ENCODE results near the gene ARMC7. TPM values are rescaled to one million over a fixed set of nuclear protein-coding genes. Genes with fewer than 3 reads are reported as not detected.

ARMC7 gene
- total and polyA plus RNA-seq, 10 of the 15 experiments (the other 5 are each of a cell fraction or from before 2014, with no cell fraction given) = 1.5 to 19.8 (median 6.3) TPM

- Histone ChIP-seq H2AFZ (ENCODE audit: control insufficient read depth, low read depth, low read length) (no peak overlapping the region), H3K36me3 (ENCODE audit: control insufficient read depth in 2 of 2, insufficient read depth in 2 of 2, low read length in 1 of 2) (peaks cover 7 to 16% of the 10 kb centered on the region in 2 experiments; a peak in 3 of 4 replicates), H3K79me2 (ENCODE audit: control insufficient read depth, insufficient read depth, low read length) (no peaks in the 10 kb centered on the region), H3K9me3 (replicated peaks; ENCODE audit: control insufficient read depth, insufficient read depth, low read length) (no peaks in the 10 kb centered on the region), H3K9ac (ENCODE audit: control insufficient read depth, insufficient read depth, low read length) (no peak overlapping the region), H3K4me3 (no peak overlapping the region), H4K20me1 (ENCODE audit: control insufficient read depth, insufficient read depth) (no peaks in the 10 kb centered on the region), H3K4me1 (ENCODE audit: control insufficient read depth, insufficient read depth, low read length) (peaks cover 10% of the 10 kb centered on the region), H3K4me2 (ENCODE audit: control insufficient read depth, insufficient read depth) (no peak overlapping the region), H3K27me3 (replicated peaks in 1 of 2; ENCODE audit: control insufficient read depth in 2 of 2, insufficient read depth in 2 of 2, low read length in 1 of 2) (no peaks in the 10 kb centered on the region), H3K27ac (ENCODE audit: control insufficient read depth, insufficient read depth) (no peak overlapping the region)
- FAIRE-seq = no peak
- ATAC-seq = no peak
- TF ChIP-seq POU2F2 (IDR thresholded peaks at IDR 0.05; ENCODE audit: borderline replicate concordance, low read depth, low read length) = no peak
- TF ChIP-seq RBBP5 (conservative IDR thresholded peaks at IDR 0.05) = no peak
- no peak for TF ChIP-seq CHD4 (IDR thresholded peaks at IDR 0.05)
- no peak for TF ChIP-seq SUPT20H (IDR thresholded peaks at IDR 0.05; ENCODE audit: borderline replicate concordance, control insufficient read depth, low read depth, low read length)
- RAD21 ChIA-PET (ENCODE audit: unreplicated experiment) = interaction anchor here (1.7 kb wide), 1 partner anchor 8 kb away, joined by 5 read pairs; no protein-coding TSS in a partner anchor
- intact Hi-C loops (cut with micrococcal nuclease; ENCODE audit: unreplicated experiment) (no loop called here), in situ Hi-C loops (cut with MboI) (no loop called here)
- POLR2A ChIA-PET = interaction anchor here (1.3 to 1.4 kb wide), 2 partner anchors 13 to 48 kb away, joined by 3 read pairs; partner anchors contain the start of gene MRPL58
- no TSS peak for BruUV-seq (replicated peaks)
- WGBS (ENCODE audit: insufficient coverage, insufficient replicate concordance, low lambda C conversion rate, missing lambda C conversion rate) = 93% methylated on average over 10 of the region's 10 CpGs
- SMC1A ChIA-PET (ENCODE audit: uncharacterized antibody, unreplicated experiment) = interaction anchor here (0.7 to 1.6 kb wide), 3 partner anchors 11 to 99 kb away, joined by 3 to 6 read pairs (median 3); no protein-coding TSS in a partner anchor
- no peak for DNase-seq (ENCODE audit: low read depth, low spot score)
- CTCF ChIA-PET = interaction anchor here (0.9 to 3.8 kb wide), 10 partner anchors 10 to 146 kb away, joined by 3 to 37 read pairs (median 8); partner anchors contain the start of gene MRPL58
Observed at GRCh38 chr17:75061055-75061438, 48.7 kb upstream of the ARMC7 start.

GRCh38 chr17:75061618-75062017, 48.2 kb upstream of the ARMC7 start:
- no peak for ATAC-seq
- Histone ChIP-seq H3K9ac (ENCODE audit: control insufficient read depth, insufficient read depth, low read length) (no peak overlapping the region), H3K4me1 (ENCODE audit: control insufficient read depth, insufficient read depth, low read length) (peaks cover 12% of the 10 kb centered on the region), H3K27me3 (replicated peaks in 1 of 2; ENCODE audit: control insufficient read depth in 2 of 2, insufficient read depth in 2 of 2, low read length in 1 of 2) (no peaks in the 10 kb centered on the region), H3K4me2 (ENCODE audit: control insufficient read depth, insufficient read depth) (no peak overlapping the region), H3K9me3 (replicated peaks; ENCODE audit: control insufficient read depth, insufficient read depth, low read length) (no peaks in the 10 kb centered on the region), H3K36me3 (ENCODE audit: control insufficient read depth in 2 of 2, insufficient read depth in 2 of 2, low read length in 1 of 2) (peaks cover 7 to 16% of the 10 kb centered on the region in 2 experiments; a peak in 3 of 4 replicates), H4K20me1 (ENCODE audit: control insufficient read depth, insufficient read depth) (no peaks in the 10 kb centered on the region), H3K27ac (ENCODE audit: control insufficient read depth, insufficient read depth) (no peak overlapping the region), H3K4me3 (no peak overlapping the region), H2AFZ (ENCODE audit: control insufficient read depth, low read depth, low read length) (no peak overlapping the region), H3K79me2 (ENCODE audit: control insufficient read depth, insufficient read depth, low read length) (no peaks in the 10 kb centered on the region)
- ChIA-PET POLR2A (interaction anchor here (1.0 to 1.4 kb wide), 2 partner anchors 14 to 49 kb away, joined by 3 read pairs; partner anchors contain the start of genes KCTD2 and MRPL58), RAD21 (ENCODE audit: unreplicated experiment) (interaction anchor here (1.3 kb wide), 1 partner anchor 100 kb away, joined by 4 read pairs; no protein-coding TSS in a partner anchor), CTCF (interaction anchor here (1.0 to 3.8 kb wide), 7 partner anchors 9 to 140 kb away, joined by 3 to 37 read pairs (median 11); partner anchors contain the start of gene MRPL58), SMC1A (ENCODE audit: uncharacterized antibody, unreplicated experiment) (no interaction called here)
- TF ChIP-seq SMAD5 (IDR thresholded peaks at IDR 0.05; ENCODE audit: low read depth) (no peak), JUND (IDR thresholded peaks at IDR 0.05; ENCODE audit: low read depth, low read length) (no peak), BMI1 (IDR thresholded peaks at IDR 0.05; ENCODE audit: borderline replicate concordance) (no peak), NR2C1 (IDR thresholded peaks at IDR 0.05) (no peak), BCL11A (IDR thresholded peaks at IDR 0.05; ENCODE audit: low read depth, low read length) (no peak), RFX5 (IDR thresholded peaks at IDR 0.05; ENCODE audit: low read depth, low read length) (no peak)
- TF ChIP-seq, protein P1, sequence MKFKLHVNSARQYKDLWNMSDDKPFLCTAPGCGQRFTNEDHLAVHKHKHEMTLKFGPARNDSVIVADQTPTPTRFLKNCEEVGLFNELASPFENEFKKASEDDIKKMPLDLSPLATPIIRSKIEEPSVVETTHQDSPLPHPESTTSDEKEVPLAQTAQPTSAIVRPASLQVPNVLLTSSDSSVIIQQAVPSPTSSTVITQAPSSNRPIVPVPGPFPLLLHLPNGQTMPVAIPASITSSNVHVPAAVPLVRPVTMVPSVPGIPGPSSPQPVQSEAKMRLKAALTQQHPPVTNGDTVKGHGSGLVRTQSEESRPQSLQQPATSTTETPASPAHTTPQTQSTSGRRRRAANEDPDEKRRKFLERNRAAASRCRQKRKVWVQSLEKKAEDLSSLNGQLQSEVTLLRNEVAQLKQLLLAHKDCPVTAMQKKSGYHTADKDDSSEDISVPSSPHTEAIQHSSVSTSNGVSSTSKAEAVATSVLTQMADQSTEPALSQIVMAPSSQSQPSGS (IDR thresholded peaks at IDR 0.05; ENCODE audit: low read length) = no peak
- TF ChIP-seq, protein P2, sequence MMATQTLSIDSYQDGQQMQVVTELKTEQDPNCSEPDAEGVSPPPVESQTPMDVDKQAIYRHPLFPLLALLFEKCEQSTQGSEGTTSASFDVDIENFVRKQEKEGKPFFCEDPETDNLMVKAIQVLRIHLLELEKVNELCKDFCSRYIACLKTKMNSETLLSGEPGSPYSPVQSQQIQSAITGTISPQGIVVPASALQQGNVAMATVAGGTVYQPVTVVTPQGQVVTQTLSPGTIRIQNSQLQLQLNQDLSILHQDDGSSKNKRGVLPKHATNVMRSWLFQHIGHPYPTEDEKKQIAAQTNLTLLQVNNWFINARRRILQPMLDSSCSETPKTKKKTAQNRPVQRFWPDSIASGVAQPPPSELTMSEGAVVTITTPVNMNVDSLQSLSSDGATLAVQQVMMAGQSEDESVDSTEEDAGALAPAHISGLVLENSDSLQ (IDR thresholded peaks at IDR 0.05) = no peak
- in situ Hi-C loops (cut with MboI) (no loop called here), intact Hi-C loops (cut with micrococcal nuclease; ENCODE audit: unreplicated experiment) (no loop called here)
- WGBS (ENCODE audit: insufficient coverage, insufficient replicate concordance, low lambda C conversion rate, missing lambda C conversion rate) = over 99% methylated on average over 8 of the region's 8 CpGs
- FAIRE-seq = no peak
- no TSS peak for BruUV-seq (replicated peaks)
- DNase-seq (ENCODE audit: low read depth, low spot score) = no peak

Data from GM12878 (cell line).